Uterus (tissue), 4 donors: Measurements from ENCODE around the gene PRR19. TPM values are rescaled to one million over a fixed set of nuclear protein-coding genes. Genes with fewer than 3 reads are reported as not detected.
"Not testable (repeated sequence)": the region's sequence is repeated elsewhere in the genome, so short reads cannot be mapped to it uniquely, and the experiment has no call there.

Experiments used
- DNase-seq, 2 donors: peaks; one replicate each; pipeline ENCODE4 v3.0.0-alpha.2; 2019 to 2020
- H3K27ac ChIP-seq, 2 donors: fragments of 200-600 bp; sonication (generic); 1 replicate in 1 of 2; 2 replicates in 1 of 2; pipeline ENCODE4 v1.5.1; 2016 to 2018
- H3K27me3 ChIP-seq, 2 donors: fragments of 200-600 bp; sonication (generic); one replicate each; pipeline ENCODE4 v1.5.1; 2018 to 2019; ENCODE audit warnings: control low read depth in 1 of 2
- H3K36me3 ChIP-seq, 2 donors: fragments of 200-600 bp; sonication (generic); one replicate each; pipeline ENCODE4 v1.5.1; 2019; ENCODE audit warnings: control low read depth in 1 of 2
- H3K4me1 ChIP-seq, 2 donors: fragments of 200-600 bp; sonication (generic); one replicate each; pipeline ENCODE4 v1.5.1; 2018 to 2019; ENCODE audit warnings: control low read depth in 1 of 2
- H3K4me3 ChIP-seq, 2 donors: fragments of 200-600 bp; sonication (generic); 1 replicate in 1 of 2; 2 replicates in 1 of 2; pipeline ENCODE4 v1.5.1; 2018 to 2019; ENCODE audit warnings: mild to moderate bottlenecking in 1 of 2
- H3K9me3 ChIP-seq, 2 donors: fragments of 200-600 bp; sonication (generic); one replicate each; pipeline ENCODE4 v1.5.1; 2019; ENCODE audit warnings: control low read depth in 1 of 2
- POLR2A ChIP-seq, 2 donors: fragments of 450-650 bp; IDR thresholded peaks; one replicate each; pipeline ENCODE4 v1.6.1; 2016; ENCODE audit warnings: antibody characterized with exemption in 2 of 2, mild to moderate bottlenecking in 1 of 2, moderate library complexity in 1 of 2
- intact Hi-C: fragments of 100-400 bp; cut with DNase I; formaldehyde crosslinking; loops from one replicate; pipeline ENCODE4 v1.15.1; 2023; ENCODE audit warnings: low total_unique reads
- total RNA-seq, 4 donors: library from RNA; depleted of rRNA in 3 of 4; stranded (reverse); fragments of >200 nt in 3 of 4; gene quantifications; one replicate each; pipeline versions ENCODE4 v1.1.0 to v1.2.4, GENCODE V29; 2014 to 2023
- TF ChIP-seq, protein P1 (sequence below), 4 experiments: fragments of 200-600 bp in 2 of 4; fragments of 450-650 bp in 2 of 4; sonication (generic) in 2 of 4; IDR thresholded peaks; one replicate each; pipeline ENCODE4 v1.5.1; 2016 to 2019; ENCODE audit warnings: antibody characterized with exemption in 4 of 4, mild to moderate bottlenecking in 2 of 4, moderate library complexity in 1 of 4
- donor health status: DM: yes; HTN: yes; CAD: no.

PRR19 gene
- total RNA-seq, 4 donors from 2014 or later = 0.14 TPM; not detected in 3

DNA sequence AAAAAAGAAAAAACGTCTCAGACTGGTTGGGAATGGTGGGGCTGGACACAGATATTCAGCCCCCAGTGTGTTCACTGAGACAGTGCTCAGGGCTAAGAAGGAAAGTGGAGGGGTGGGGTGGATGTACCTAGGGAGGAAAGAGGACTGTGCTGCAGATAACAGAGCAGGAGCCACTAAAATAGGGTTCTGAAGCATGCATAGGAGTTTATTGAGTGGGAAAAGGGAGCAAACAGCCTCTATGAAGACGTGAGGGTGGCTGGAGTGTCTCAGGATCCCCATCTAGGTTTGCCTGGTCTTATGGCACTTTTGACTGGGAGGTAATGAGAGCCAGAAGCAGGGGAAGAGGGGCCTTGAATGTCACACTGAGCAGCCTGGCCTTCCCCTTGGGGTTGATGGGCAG is 26.9 kb downstream of the PRR19 start:
- H3K27me3 ChIP-seq = peaks cover 8 to 12% of the 10 kb centered on the region in 2 donors
- DNase-seq = no peak
- H3K4me3 ChIP-seq = no peak overlapping the region
- H3K27ac ChIP-seq = no peak overlapping the region
- H3K9me3 ChIP-seq = no peaks in the 10 kb centered on the region
- no peaks in the 10 kb centered on the region for H3K36me3 ChIP-seq
- intact Hi-C loops = no loop called here
- no peak for TF ChIP-seq POLR2A (IDR thresholded peaks at IDR 0.05)
- TF ChIP-seq, protein P1, sequence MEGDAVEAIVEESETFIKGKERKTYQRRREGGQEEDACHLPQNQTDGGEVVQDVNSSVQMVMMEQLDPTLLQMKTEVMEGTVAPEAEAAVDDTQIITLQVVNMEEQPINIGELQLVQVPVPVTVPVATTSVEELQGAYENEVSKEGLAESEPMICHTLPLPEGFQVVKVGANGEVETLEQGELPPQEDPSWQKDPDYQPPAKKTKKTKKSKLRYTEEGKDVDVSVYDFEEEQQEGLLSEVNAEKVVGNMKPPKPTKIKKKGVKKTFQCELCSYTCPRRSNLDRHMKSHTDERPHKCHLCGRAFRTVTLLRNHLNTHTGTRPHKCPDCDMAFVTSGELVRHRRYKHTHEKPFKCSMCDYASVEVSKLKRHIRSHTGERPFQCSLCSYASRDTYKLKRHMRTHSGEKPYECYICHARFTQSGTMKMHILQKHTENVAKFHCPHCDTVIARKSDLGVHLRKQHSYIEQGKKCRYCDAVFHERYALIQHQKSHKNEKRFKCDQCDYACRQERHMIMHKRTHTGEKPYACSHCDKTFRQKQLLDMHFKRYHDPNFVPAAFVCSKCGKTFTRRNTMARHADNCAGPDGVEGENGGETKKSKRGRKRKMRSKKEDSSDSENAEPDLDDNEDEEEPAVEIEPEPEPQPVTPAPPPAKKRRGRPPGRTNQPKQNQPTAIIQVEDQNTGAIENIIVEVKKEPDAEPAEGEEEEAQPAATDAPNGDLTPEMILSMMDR (IDR thresholded peaks at IDR 0.05) = no peak
- peaks cover 0 to 17% of the 10 kb centered on the region in 2 donors for H3K4me1 ChIP-seq

DNA sequence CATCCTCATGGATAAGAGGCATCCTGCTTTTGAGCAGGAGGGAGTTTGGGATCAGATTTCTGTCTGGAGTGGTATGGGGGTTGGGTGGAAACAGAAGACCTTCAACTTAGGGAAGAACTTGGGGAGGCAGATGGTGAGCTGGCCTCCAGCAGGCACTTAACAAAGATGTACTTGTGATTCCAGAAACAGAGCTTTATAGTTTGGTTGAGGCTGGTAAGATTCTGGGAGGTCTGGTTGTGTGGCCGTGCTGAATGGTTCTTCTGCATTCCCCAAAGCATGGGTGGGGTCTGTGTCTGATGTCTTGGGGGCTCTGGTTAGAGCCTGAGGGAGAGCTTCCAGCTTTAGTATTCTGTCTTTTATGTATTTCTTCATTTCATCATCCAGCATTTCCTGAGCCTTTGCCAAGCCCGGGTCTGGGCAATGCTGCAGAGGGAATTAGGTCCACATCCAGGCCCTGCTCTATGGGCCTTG is 28.3 kb downstream of the PRR19 start:
- Histone ChIP-seq H3K4me3 (no peak overlapping the region), H3K9me3 (no peaks in the 10 kb centered on the region), H3K27me3 (no peaks in the 10 kb centered on the region), H3K36me3 (no peaks in the 10 kb centered on the region), H3K4me1 (peaks cover 0 to 8% of the 10 kb centered on the region in 2 donors), H3K27ac (no peak overlapping the region)
- TF ChIP-seq POLR2A (IDR thresholded peaks at IDR 0.05) = no peak
- TF ChIP-seq, protein P1 (IDR thresholded peaks at IDR 0.05) = no peak
- DNase-seq = no peak
- intact Hi-C loops = no loop called here

DNA sequence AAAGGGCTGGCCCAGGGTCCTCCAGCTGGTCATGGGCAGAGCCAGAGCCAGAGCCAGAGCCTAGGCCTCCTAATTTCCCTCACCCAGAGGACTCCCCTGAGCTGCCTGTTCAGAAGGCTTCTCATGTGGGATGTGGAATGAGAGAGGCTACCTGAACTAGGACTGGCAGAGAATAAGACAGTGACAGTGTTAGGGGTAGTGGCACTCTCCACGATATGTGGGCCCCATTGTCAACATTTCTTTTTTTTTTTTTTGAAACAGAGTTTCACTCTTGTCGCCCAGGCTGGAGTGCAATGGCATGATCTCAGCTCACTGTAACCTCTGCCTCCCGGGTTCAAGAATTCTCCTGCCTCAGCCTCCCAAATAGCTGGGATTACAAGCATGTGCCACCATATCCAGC is 29.4 kb downstream of the PRR19 start:
- H3K27me3 ChIP-seq, H3K27ac ChIP-seq, intact Hi-C loops, H3K4me3 ChIP-seq, DNase-seq, H3K9me3 ChIP-seq, H3K36me3 ChIP-seq, H3K4me1 ChIP-seq: not testable (repeated sequence)

DNA sequence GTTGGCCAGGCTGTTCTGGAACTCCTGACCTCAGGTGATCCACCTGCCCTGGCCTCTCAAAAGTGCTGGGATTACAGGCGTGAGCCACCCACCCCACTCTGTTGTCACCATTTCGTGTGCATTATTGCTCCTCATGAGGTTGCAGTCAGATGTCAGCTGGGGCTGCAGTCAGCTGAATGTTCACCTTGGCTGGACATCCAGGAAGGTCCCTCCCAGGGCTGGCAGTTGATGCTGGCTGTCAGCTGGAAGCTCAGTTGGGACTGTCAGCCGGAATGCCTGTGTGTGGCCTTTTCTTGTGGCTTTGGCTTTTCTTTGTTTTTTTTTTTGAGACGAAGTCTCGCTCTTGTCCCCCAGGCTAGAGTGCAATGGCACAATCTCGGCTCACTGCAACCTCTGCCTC is 30.1 kb downstream of the PRR19 start:
- H3K27me3 ChIP-seq = no peaks in the 10 kb centered on the region
- intact Hi-C loops = no loop called here

DNA sequence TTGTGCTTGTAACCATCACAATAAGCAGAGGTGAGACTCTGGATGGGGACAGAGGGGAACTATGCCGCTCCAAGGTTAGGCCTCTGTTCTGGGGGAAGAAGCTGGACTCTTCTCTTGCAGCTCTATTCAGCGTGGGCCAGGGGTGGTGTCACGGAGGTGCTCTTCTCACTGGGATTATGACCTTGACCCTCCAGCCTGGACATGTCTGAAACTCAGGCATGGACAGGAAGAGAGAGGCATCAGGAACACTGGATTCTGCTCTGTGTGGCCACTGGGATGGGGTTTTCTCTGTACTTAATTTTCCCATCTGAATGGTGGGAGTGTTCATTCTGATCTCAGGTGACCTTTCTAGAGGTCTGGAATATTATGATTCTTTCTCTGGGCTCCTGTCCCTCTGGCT is 31.1 kb downstream of the PRR19 start:
- no peak for DNase-seq
- H3K4me1 ChIP-seq = no peaks in the 10 kb centered on the region
- intact Hi-C loops = no loop called here
- H3K4me3 ChIP-seq = no peak overlapping the region
- no peaks in the 10 kb centered on the region for H3K27me3 ChIP-seq
- H3K27ac ChIP-seq = no peak overlapping the region
- no peaks in the 10 kb centered on the region for H3K9me3 ChIP-seq
- H3K36me3 ChIP-seq = no peaks in the 10 kb centered on the region
- TF ChIP-seq POLR2A (IDR thresholded peaks at IDR 0.05) = no peak
- TF ChIP-seq, protein P1 (IDR thresholded peaks at IDR 0.05) = no peak

More for the DNA sequence above, 30.1 kb downstream of the PRR19 start:
- Histone ChIP-seq H3K9me3 (no peaks in the 10 kb centered on the region), H3K4me1 (peaks cover 0 to 8% of the 10 kb centered on the region in 2 donors), H3K36me3 (no peaks in the 10 kb centered on the region), H3K4me3 (no peak overlapping the region), H3K27ac (no peak overlapping the region)
- DNase-seq = no peak
- TF ChIP-seq, protein P1 (IDR thresholded peaks at IDR 0.05) = no peak
- TF ChIP-seq POLR2A (IDR thresholded peaks at IDR 0.05) = no peak
